OCI-M2 (cell line): ENCODE results near the gene ATP8B3.
"Not testable (repeated sequence)": the region's sequence is repeated elsewhere in the genome, so short reads cannot be mapped to it uniquely, and the experiment has no call there.

Experiments used
- DNase-seq: peaks from one replicate; lab custom pipeline; 2025; ENCODE audit not compliant: unreplicated experiment; lab: John Stamatoyannopoulos, UW

The ATP8B3 gene

GRCh38 chr19:1799695-1800342, 12.3 kb downstream of the ATP8B3 start:
- no peak for DNase-seq

DNA sequence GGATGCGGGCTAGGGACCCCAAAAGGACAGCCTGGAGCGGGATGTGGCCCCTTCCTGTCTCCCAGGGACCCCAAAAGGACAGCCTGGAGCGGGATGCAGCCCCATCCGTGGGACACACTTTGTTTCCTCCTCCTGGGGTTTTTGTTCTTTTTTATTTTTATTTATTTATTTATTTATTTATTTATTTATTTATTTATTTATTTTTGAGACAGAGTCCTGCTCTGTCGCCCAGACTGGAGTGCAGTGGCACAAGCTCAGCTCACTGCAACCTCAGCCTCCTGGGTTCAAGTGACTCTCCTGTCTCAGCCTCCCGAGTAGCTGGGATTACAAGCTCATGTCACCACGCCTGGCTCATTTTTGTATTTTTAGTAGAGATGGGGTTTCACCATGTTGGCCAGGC, 14.8 kb downstream of the ATP8B3 start:
- DNase-seq: not testable (repeated sequence)

GRCh38 chr19:1796395-1797142, 15.5 kb downstream of the ATP8B3 start:
- no peak for DNase-seq

GRCh38 chr19:1794424-1795172, 17.5 kb downstream of the ATP8B3 start:
- no peak for DNase-seq

DNA sequence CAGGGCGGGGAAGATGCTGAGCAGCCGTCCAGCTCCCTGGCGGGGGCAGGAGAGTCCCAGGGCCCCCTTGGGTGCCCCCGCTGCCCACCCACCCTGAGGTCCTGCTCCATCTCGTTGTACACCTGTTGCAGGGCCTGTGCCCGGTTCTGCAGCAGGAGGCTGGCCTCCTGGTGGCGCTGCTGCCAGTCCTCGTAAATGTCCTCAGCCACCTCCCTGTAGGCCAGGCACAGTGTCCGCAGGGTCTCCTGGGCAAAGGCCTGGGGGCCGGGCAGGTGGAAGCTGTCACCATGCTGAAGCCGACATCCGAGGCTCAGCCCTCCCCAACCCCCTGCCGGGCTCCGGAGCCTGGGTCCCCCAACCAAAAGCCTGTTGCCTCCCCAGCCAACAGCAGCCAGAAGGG, 20.2 kb downstream of the ATP8B3 start:
- no peak for DNase-seq

DNA sequence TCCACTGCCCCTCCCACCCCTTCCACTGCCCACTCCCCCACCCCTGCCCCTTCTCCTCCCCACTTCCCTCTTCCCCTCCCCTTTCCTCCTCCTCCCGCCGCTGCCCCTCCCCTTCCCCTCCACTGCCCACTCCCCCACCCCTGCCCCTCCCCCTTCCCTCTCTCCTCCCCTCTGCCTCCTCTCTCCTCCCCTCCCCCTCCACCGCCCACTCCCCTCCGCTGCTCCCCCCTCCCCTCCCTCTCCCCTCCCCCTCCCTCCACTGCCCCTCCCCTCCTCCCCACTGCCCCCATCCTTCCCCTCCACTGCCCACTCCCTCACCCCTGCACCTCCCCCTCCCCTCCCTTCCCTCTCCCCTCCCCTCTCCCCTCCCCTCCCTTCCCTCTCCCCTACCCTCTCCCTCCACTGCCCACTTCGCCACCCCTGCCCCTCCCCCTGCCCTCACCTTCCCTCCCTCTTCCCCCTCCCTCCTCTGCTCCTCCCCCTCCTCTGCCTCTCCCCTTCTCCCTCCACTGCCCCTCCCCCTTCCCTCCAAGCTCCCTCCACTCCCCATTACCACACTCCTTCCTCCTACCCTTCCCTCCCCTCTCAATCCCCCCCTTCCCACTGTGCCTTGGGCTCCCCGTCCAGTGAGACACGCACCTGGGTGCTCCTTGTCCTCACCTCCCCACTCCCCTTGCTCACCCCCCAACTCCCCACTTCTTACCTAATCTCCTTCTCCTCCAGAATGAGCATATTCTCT, 21.9 kb downstream of the ATP8B3 start:
- no peak for DNase-seq

GRCh38 chr19:1789261-1790041, 22.6 kb downstream of the ATP8B3 start:
- no peak for DNase-seq

DNA sequence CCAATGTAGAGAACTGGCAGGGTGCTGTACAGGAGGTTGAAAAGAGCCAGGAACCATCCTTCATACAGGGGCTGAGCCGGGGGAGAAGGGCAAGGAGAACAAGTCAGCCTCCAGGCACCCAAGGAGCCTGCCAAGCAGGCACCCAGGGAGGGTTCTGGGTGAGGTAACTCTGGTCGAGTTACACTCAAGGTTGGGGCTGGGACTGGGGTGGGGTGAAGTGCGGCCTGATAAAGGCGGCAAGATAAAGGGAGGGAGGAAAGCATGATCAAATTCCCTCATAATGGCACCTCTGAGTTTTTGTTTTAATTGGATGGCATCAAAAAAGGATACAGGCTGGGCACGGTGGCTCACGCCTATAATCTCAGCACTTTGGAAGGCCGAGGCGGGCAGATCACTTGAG, 25.0 kb downstream of the ATP8B3 start:
- no peak for DNase-seq

- DNase-seq: no peak
These were observed 25.4 kb downstream of the ATP8B3 start for GRCh38 chr19:1786668-1787067.

- DNase-seq: no peak
These were observed 26.8 kb downstream of the ATP8B3 start for GRCh38 chr19:1785310-1785709.

- no peak for DNase-seq
These were observed 28.2 kb downstream of the ATP8B3 start for GRCh38 chr19:1783874-1784273.

GRCh38 chr19:1783354-1783753, 28.7 kb downstream of the ATP8B3 start:
- no peak for DNase-seq

DNA sequence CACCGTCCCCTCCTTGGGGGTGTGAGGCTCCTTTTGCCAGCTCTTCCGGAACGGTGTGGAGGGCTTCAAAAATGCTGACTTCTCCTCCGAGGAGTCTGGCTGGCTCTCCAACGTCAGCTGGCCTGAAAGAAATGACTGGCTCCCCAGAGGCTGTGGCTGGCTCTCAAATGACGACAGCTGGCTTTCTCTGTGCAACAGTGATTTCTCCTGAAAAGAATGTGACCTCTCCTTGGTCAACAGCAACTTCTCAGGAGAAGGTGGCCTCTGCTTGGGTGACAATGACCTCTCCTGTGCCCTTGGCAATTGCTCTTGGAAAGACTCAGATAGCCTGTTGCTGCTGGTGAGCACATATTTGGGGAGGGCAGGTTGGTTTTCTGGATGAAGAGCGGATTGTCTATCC, 29.6 kb downstream of the ATP8B3 start:
- DNase-seq: no peak

DNA sequence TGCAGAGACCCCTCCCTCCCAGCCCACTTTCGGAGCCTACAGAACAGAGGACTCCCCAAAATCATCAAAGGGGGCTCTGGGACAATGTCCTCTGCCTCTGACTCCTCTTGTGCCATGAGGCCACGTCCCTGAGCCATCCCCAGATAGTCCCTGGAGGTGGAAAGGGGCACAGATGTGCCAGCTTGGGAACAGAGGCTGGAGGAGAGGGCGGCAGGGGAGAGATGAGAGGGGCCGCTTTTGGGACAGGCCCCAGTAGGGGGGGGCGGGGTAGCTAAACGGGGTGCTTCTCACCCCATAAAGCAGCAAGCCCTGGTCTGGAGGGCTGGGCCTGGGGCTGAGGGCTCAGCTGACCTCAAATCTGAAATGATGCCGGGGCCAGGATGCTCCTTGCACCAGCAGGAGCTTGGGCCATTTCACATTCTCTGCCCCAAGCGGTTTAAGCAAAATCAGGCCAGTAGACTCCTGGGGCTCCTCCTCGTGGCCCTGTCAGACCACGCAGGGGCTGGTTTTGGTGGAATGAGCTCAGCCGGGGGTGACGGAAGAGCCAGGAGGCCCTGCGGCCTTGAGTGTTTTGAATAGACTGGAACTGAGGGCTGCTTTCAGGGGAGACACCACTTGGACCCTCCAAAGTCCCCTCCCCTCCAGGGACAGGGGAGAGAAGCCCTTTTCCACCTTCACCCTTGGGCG, 31.7 kb downstream of the ATP8B3 start:
- DNase-seq: no peak

DNA sequence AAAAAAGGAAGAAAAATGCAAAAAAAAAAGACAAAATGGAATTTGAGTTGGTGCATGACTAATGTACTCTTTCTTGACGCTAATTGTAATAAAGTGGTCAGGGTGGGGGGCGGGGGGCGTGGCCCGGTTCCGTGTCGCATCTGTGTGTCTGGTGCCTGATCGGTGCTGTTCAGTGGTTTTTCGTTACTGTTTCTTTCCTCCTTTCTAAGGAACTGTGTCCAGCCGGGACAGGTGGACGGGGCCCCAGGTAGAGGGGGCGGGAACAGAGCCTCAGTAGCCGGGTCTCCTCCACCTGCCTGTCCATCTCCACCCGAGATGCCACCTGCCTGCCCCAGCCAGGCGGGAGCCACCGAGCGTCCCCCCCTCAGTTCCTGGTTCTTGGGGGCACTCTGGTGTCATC, 32.5 kb downstream of the ATP8B3 start:
- no peak for DNase-seq

- DNase-seq: no peak
These were observed 34.9 kb downstream of the ATP8B3 start for GRCh38 chr19:1777149-1777548.

GRCh38 chr19:1776606-1777147, 35.4 kb downstream of the ATP8B3 start:
- DNase-seq: no peak

DNA sequence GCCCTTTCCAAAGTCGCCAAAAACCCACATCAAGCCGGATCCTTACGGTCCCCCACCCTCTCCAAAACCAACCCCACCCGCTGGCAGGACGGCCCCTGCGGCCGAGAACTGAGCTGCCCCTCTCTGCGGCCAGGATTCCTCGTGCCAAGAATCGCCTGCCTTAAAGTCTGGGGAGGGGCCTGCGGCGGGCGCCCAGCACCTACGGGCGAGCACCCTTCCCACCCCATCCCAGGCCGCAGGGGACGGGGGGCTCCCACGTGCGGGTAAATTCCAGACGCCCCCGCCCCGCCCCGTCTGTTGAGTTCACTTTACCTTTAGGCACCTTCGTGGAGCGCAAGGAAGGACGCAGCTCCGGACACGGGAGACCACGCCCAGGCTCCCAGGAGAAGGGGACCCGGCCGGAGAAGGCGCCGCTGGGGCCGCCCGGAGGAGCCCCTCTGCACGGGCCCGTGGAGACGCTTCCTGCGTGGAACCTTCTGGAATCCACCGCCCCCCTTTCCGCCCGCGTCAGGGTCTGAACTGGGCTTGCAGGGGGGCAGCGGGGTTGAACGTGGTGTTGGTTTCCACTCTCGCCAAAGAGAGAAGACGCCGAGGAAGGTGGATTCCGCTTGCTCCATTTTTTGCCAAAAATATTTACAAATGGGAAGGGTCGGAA, 36.0 kb downstream of the ATP8B3 start:
- DNase-seq: no peak
